GM23248 (cell line): ENCODE measurements around the gene MYO1D. TPM values are rescaled to one million over a fixed set of nuclear protein-coding genes. Genes with fewer than 3 reads are reported as not detected.
A peak's percentile ranks its signal among the peaks of the same experiment; 100 is the strongest.

Source experiments
- DNase-seq: peaks from one replicate; pipeline ENCODE4 v3.0.0-alpha.2; 2015
- H2AFZ ChIP-seq: fragments of 200-600 bp; sonication (generic); 2 replicates; pipeline ENCODE4 v1.6.1; 2016; ENCODE audit warnings: antibody characterized with exemption
- H3F3A ChIP-seq: fragments of 200-600 bp; sonication (generic); 2 replicates; pipeline ENCODE4 v1.6.1; 2016; ENCODE audit warnings: mild to moderate bottlenecking, antibody characterized with exemption, mixed run types; ENCODE audit not compliant: insufficient read depth
- H3K27ac ChIP-seq: fragments of 200-600 bp; sonication (generic); 2 replicates; pipeline ENCODE4 v1.5.1; 2016; ENCODE audit warnings: mild to moderate bottlenecking
- H3K27me3 ChIP-seq: fragments of 200-600 bp; sonication (generic); replicated peaks from 2 replicates; pipeline ENCODE4 v1.6.1; 2016; ENCODE audit warnings: mild to moderate bottlenecking; ENCODE audit not compliant: insufficient read depth
- H3K36me3 ChIP-seq: fragments of 200-600 bp; sonication (generic); 2 replicates; pipeline ENCODE4 v1.6.1; 2016; ENCODE audit warnings: low read depth, mild to moderate bottlenecking
- H3K4me1 ChIP-seq: fragments of 200-600 bp; sonication (generic); 2 replicates; pipeline ENCODE4 v1.6.1; 2016; ENCODE audit warnings: mild to moderate bottlenecking; ENCODE audit not compliant: insufficient read depth
- H3K4me2 ChIP-seq: fragments of 200-600 bp; sonication (generic); one replicate; pipeline ENCODE4 v1.6.1; 2016; ENCODE audit warnings: mild to moderate bottlenecking; ENCODE audit not compliant: unreplicated experiment
- H3K4me3 ChIP-seq: fragments of 200-600 bp; sonication (generic); 2 replicates; pipeline ENCODE4 v1.5.1; 2016; ENCODE audit warnings: mild to moderate bottlenecking
- H3K79me2 ChIP-seq: fragments of 200-600 bp; sonication (generic); 2 replicates; pipeline ENCODE4 v1.6.1; 2016; ENCODE audit warnings: mild to moderate bottlenecking; ENCODE audit not compliant: insufficient read depth
- H3K9ac ChIP-seq: fragments of 200-600 bp; sonication (generic); 2 replicates; pipeline ENCODE4 v1.6.1; 2016; ENCODE audit warnings: mild to moderate bottlenecking
- H3K9me2 ChIP-seq: fragments of 200-600 bp; sonication (generic); 2 replicates; pipeline ENCODE4 v1.6.1; 2016; ENCODE audit warnings: mixed run types, mild to moderate bottlenecking, moderate library complexity; ENCODE audit not compliant: insufficient read depth
- H3K9me3 ChIP-seq: fragments of 200-600 bp; sonication (generic); one replicate; pipeline ENCODE4 v1.6.1; 2017; ENCODE audit warnings: low read depth
- H4K20me1 ChIP-seq: fragments of 200-600 bp; sonication (generic); 2 replicates; pipeline ENCODE4 v1.6.0; 2016; ENCODE audit not compliant: insufficient read depth
- EZH2 ChIP-seq: fragments of 200-600 bp; sonication (generic); IDR thresholded peaks from 2 replicates; pipeline ENCODE4 v1.6.1; 2018; ENCODE audit warnings: antibody characterized with exemption, mild to moderate bottlenecking; ENCODE audit not compliant: insufficient read depth, poor library complexity, severe bottlenecking
- EZH2phosphoT487 ChIP-seq: fragments of 200-600 bp; sonication (generic); IDR thresholded peaks from 2 replicates; pipeline ENCODE4 v1.6.1; 2018; ENCODE audit warnings: antibody characterized with exemption, moderate library complexity, mild to moderate bottlenecking, low read depth; ENCODE audit not compliant: insufficient read depth
- WGBS, 2 experiments: methylation state at CpG; one replicate each; pipeline ENCODE4 v1.1.6; 2015 to 2017; ENCODE audit warnings: low lambda C conversion rate in 2 of 2, low coverage in 1 of 2; ENCODE audit errors: missing lambda C conversion rate in 2 of 2; 5-methylcytosine and 5-hydroxymethylcytosine counted together
- in situ Hi-C: fragments of 300-500 bp; cut with MboI; formaldehyde crosslinking; loops from 2 replicates; pipeline ENCODE4 v1.15.0; 2020
- polyA plus RNA-seq: library from polyadenylated mRNA; unstranded; fragments of >200 nt; fragmentation: Nextera tagmentation; extraction: Ambion mirVana; gene quantifications from 2 replicates; pipeline ENCODE4 v1.2.1, GENCODE V29; 2016
- total RNA-seq: library from RNA; depleted of rRNA; stranded (reverse); fragments of >200 nt; shearing (Covaris generic); gene quantifications from 2 replicates; pipeline ENCODE4 v1.2.3, GENCODE V29; 2014

The MYO1D gene
- total and polyA plus RNA-seq, 2 experiments from 2014 or later = 54.1 to 99.5 TPM

DNA sequence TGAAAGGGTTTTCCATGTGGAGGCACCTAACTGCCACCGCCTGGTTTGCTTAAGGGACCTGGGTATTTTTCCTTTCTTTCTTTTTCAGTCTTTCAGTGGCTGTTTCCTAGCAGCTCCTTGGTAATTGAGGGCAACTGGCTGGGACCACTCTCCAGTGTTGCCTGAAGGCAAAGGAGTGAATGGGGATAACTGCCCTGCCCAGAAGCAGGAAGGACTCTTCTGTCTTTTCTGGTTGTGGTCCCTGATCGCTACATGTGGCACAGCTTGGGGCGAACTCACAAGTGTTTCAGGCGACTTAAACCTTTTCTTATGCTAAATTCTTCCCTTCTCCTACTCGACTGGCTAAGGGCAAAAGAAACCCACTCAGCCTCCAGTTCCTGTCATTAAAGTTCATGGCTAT lies 40.9 kb upstream of the MYO1D start:
- Histone ChIP-seq H3K79me2 (no peaks in the 10 kb centered on the region), H2AFZ (no peak overlapping the region), H3K27me3 (no peaks in the 10 kb centered on the region), H3F3A (peaks cover 2% of the 10 kb centered on the region; the same call in 1 of the 2 replicates), H3K9ac (no peak overlapping the region), H3K4me1 (no peaks in the 10 kb centered on the region), H3K4me3 (no peak overlapping the region), H3K27ac (no peak overlapping the region), H3K36me3 (no peaks in the 10 kb centered on the region), H4K20me1 (no peaks in the 10 kb centered on the region), H3K9me2 (no peaks in the 10 kb centered on the region), H3K9me3 (no peaks in the 10 kb centered on the region), H3K4me2 (no peak overlapping the region)
- no peak for DNase-seq
- no peak for TF ChIP-seq EZH2
- no peak for TF ChIP-seq EZH2phosphoT487
- 75 to 85% methylated on average over 5 of the region's 5 CpGs for WGBS, 2 experiments
- in situ Hi-C loops = loop anchor here (25.0 kb wide), 1 partner anchor 256 kb away; no protein-coding TSS in a partner anchor

DNA sequence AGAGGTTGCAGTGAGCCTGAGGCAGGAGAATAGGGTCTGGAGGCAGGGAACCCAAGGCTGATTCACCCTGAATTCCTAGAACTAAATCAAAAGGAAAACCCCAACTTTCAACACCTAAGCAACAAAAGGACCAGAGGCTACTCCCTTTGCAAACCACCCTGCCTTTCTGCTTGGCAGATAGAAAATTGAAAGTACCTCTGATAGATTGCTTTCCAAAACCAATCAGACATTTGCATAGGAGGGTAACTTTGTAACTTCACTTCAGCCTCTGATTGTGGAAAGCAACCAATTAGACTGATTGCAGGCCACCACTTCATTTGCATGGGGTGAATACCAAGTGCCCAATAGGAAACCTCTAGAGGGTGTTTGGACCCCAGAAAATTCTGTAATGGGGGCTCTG lies 40.2 kb upstream of the MYO1D start:
- Histone ChIP-seq H3K9ac (no peak overlapping the region), H4K20me1 (no peaks in the 10 kb centered on the region), H3K27me3 (no peaks in the 10 kb centered on the region), H3K36me3 (no peaks in the 10 kb centered on the region), H2AFZ (no peak overlapping the region), H3K4me1 (peaks cover 5% of the 10 kb centered on the region), H3K4me3 (no peak overlapping the region), H3K9me3 (no peaks in the 10 kb centered on the region), H3K4me2 (no peak overlapping the region), H3K9me2 (no peaks in the 10 kb centered on the region), H3K79me2 (no peaks in the 10 kb centered on the region), H3F3A (peaks cover 8% of the 10 kb centered on the region), H3K27ac (no peak overlapping the region)
- peak; percentile 13 for DNase-seq
- in situ Hi-C loops = loop anchor here (25.0 kb wide), 1 partner anchor 255 kb away; no protein-coding TSS in a partner anchor
- TF ChIP-seq EZH2 (no peak), EZH2phosphoT487 (no peak)

DNA sequence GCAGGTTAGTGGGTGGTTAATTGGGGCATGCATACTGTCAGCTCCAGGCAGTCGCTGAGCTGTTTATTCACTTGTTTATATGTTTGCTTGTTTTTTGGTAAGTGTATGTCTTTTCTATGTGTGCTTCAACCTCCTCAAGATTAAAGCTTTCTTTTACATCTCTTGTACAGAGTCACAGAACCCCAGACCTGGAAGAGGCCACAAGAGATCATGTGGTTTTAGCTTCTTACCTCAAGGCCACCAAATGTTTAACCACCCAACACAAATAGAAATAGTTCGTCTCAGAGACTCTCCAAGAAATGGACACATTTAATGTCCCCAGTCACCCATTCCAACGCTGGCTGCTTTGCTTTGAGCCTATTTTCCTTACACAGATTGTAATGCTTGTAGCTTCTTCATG lies 39.2 kb upstream of the MYO1D start:
- Histone ChIP-seq H2AFZ (no peak overlapping the region), H3K4me1 (peaks cover 12% of the 10 kb centered on the region), H3K36me3 (no peaks in the 10 kb centered on the region), H3K27ac (no peak overlapping the region), H3K4me2 (no peak overlapping the region), H3K9me2 (no peaks in the 10 kb centered on the region), H4K20me1 (no peaks in the 10 kb centered on the region), H3K9ac (no peak overlapping the region), H3F3A (peaks cover 17% of the 10 kb centered on the region), H3K27me3 (no peaks in the 10 kb centered on the region), H3K79me2 (no peaks in the 10 kb centered on the region), H3K4me3 (no peak overlapping the region), H3K9me3 (no peaks in the 10 kb centered on the region)
- WGBS, 2 experiments = 67 to 71% methylated on average over 3 of the region's 3 CpGs
- TF ChIP-seq EZH2 (no peak), EZH2phosphoT487 (no peak)
- in situ Hi-C loops = loop anchor here (25.0 kb wide), 1 partner anchor 254 kb away; no protein-coding TSS in a partner anchor
- no peak for DNase-seq

DNA sequence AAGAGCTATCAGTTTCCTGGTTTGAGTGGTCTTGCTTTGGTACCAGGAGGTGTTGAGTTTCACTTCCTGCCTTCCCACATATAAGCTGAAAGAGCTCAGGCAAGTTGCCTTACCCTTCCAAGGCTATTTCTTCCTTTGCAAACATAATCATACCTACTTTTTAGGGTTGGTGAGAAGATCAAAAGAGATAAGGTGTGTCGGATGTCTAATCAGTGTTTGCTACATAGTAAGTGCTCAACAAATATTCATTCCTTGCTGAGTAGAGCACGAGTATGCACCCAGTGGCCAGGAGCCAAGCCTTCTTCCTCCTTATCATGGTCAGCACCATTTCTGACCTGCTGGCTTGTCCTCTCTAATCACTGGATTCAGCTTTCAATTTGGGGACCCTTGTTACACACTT lies 38.3 kb upstream of the MYO1D start:
- Histone ChIP-seq H3K4me3 (no peak overlapping the region), H3K9me2 (no peaks in the 10 kb centered on the region), H2AFZ (no peak overlapping the region), H3K4me1 (peaks cover 12% of the 10 kb centered on the region), H3K79me2 (no peaks in the 10 kb centered on the region), H3K9ac (no peak overlapping the region), H4K20me1 (no peaks in the 10 kb centered on the region), H3K27me3 (no peaks in the 10 kb centered on the region), H3K4me2 (no peak overlapping the region), H3K9me3 (no peaks in the 10 kb centered on the region), H3K36me3 (no peaks in the 10 kb centered on the region), H3F3A (peaks cover 23% of the 10 kb centered on the region), H3K27ac (no peak overlapping the region)
- WGBS, 2 experiments = 64 to 69% methylated on average over 2 of the region's 2 CpGs
- no peak for TF ChIP-seq EZH2
- no peak for TF ChIP-seq EZH2phosphoT487
- in situ Hi-C loops = loop anchor here (25.0 kb wide), 1 partner anchor 253 kb away; no protein-coding TSS in a partner anchor
- DNase-seq = no peak

DNA sequence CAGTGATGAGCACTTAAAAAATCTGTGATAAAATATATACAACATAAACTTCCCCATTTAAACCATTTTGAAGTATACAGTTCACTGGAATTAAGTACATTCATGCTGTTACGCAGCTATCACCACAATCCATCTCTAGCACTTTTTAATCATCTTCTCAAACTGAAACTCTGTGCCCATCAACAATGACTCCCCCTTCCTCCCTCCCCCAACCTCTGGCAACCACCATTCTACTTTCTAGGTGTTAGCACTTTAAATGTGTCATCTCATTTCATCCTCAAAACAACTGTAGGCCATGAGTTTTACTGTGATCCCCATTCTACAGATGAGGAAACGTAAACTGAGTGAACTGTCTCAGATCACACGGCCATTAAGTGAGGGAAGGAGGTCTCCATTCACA lies 37.3 kb upstream of the MYO1D start:
- Histone ChIP-seq H3K4me2 (no peak overlapping the region), H2AFZ (no peak overlapping the region), H3K9ac (no peak overlapping the region), H3K27me3 (no peaks in the 10 kb centered on the region), H3K27ac (no peak overlapping the region), H3K79me2 (no peaks in the 10 kb centered on the region), H3K9me2 (no peaks in the 10 kb centered on the region), H4K20me1 (no peaks in the 10 kb centered on the region), H3K4me3 (no peak overlapping the region), H3F3A (peaks cover 23% of the 10 kb centered on the region), H3K4me1 (peaks cover 17% of the 10 kb centered on the region), H3K36me3 (no peaks in the 10 kb centered on the region), H3K9me3 (no peaks in the 10 kb centered on the region)
- TF ChIP-seq EZH2 (no peak), EZH2phosphoT487 (no peak)
- in situ Hi-C loops = loop anchor here (25.0 kb wide), 1 partner anchor 252 kb away; no protein-coding TSS in a partner anchor
- DNase-seq = no peak
- 81 to 88% methylated on average over 3 of the region's 3 CpGs for WGBS, 2 experiments
